ENCODE results near the gene STMN3. TPM values are rescaled to one million over a fixed set of nuclear protein-coding genes. Genes with fewer than 3 reads are reported as not detected.
A peak's percentile ranks its signal among the peaks of the same experiment; 100 is the strongest.

The STMN3 gene
- total RNA-seq, 1 experiment from 2014 or later, result 15.8 TPM

- no peak overlapping the region for H3K4me3 ChIP-seq (ENCODE audit: low read length)
- H3K27ac ChIP-seq (ENCODE audit: low read length), result no peak overlapping the region
- no peak; the same call in 1 of the 2 replicates for ATAC-seq
- no peaks in the 10 kb centered on the region for H3K9me2 ChIP-seq (replicated peaks; ENCODE audit: low read length)
- no peaks in the 10 kb centered on the region for H3K79me2 ChIP-seq (ENCODE audit: low read length)
- intact Hi-C loops (cut with micrococcal nuclease), result no loop called here
- ChIA-PET CTCF (no interaction called here), POLR2A (ENCODE audit: unreplicated experiment) (no interaction called here)
- TF ChIP-seq EZH2 (IDR thresholded peaks at IDR 0.05; ENCODE audit: low read length, unreplicated experiment) (no peak), EZH2phosphoT487 (IDR thresholded peaks at IDR 0.05; ENCODE audit: borderline replicate concordance, low read length) (no peak)
- TF ChIP-seq, protein P1, sequence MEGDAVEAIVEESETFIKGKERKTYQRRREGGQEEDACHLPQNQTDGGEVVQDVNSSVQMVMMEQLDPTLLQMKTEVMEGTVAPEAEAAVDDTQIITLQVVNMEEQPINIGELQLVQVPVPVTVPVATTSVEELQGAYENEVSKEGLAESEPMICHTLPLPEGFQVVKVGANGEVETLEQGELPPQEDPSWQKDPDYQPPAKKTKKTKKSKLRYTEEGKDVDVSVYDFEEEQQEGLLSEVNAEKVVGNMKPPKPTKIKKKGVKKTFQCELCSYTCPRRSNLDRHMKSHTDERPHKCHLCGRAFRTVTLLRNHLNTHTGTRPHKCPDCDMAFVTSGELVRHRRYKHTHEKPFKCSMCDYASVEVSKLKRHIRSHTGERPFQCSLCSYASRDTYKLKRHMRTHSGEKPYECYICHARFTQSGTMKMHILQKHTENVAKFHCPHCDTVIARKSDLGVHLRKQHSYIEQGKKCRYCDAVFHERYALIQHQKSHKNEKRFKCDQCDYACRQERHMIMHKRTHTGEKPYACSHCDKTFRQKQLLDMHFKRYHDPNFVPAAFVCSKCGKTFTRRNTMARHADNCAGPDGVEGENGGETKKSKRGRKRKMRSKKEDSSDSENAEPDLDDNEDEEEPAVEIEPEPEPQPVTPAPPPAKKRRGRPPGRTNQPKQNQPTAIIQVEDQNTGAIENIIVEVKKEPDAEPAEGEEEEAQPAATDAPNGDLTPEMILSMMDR (conservative IDR thresholded peaks at IDR 0.05; ENCODE audit: low read depth, low read length), result no peak
- no peak overlapping the region for H2AFZ ChIP-seq (ENCODE audit: low read length)
- no peaks in the 10 kb centered on the region for H4K20me1 ChIP-seq (ENCODE audit: low read length)
- H3K9me3 ChIP-seq (ENCODE audit: low read length), result no peaks in the 10 kb centered on the region
- H3F3A ChIP-seq (ENCODE audit: low read length, unreplicated experiment), result no peaks in the 10 kb centered on the region
- no peak overlapping the region for H3K4me2 ChIP-seq (ENCODE audit: low read length)
- DNase-seq, result no peak
- peaks cover 6% of the 10 kb centered on the region for H3K36me3 ChIP-seq (ENCODE audit: low read depth, low read length)
- H3K4me1 ChIP-seq (ENCODE audit: insufficient read depth, low read length), result no peaks in the 10 kb centered on the region; the same call in 1 of the 2 replicates
- no peak overlapping the region for H3K9ac ChIP-seq (ENCODE audit: low read length)
- no peaks in the 10 kb centered on the region for H3K27me3 ChIP-seq (ENCODE audit: low read length)
- no TSS peak for BruUV-seq (replicated peaks)
Measured at GRCh38 chr20:63595416-63596127, 57.7 kb downstream of the STMN3 start.

GRCh38 chr20:63594043-63594561, 59.1 kb downstream of the STMN3 start:
- no peaks in the 10 kb centered on the region for H3K27me3 ChIP-seq (ENCODE audit: low read length)
- no peaks in the 10 kb centered on the region for H4K20me1 ChIP-seq (ENCODE audit: low read length)
- DNase-seq (peak; percentile 8), ATAC-seq (0 out of 2 replicates have a peak, but pooled peaks have one; percentile 20)
- TF ChIP-seq, protein P1 (conservative IDR thresholded peaks at IDR 0.05; ENCODE audit: low read depth, low read length), result no peak
- TF ChIP-seq EZH2phosphoT487 (IDR thresholded peaks at IDR 0.05; ENCODE audit: borderline replicate concordance, low read length) (no peak), EZH2 (IDR thresholded peaks at IDR 0.05; ENCODE audit: low read length, unreplicated experiment) (no peak)
- H3K9me2 ChIP-seq (replicated peaks; ENCODE audit: low read length), result no peaks in the 10 kb centered on the region
- no TSS peak for BruUV-seq (replicated peaks)
- intact Hi-C loops (cut with micrococcal nuclease), result no loop called here
- no peak overlapping the region for H3K9ac ChIP-seq (ENCODE audit: low read length)
- no peak overlapping the region for H3K4me3 ChIP-seq (ENCODE audit: low read length)
- ChIA-PET CTCF (no interaction called here), POLR2A (ENCODE audit: unreplicated experiment) (no interaction called here)
- H3K4me1 ChIP-seq (ENCODE audit: insufficient read depth, low read length), result no peaks in the 10 kb centered on the region
- H3F3A ChIP-seq (ENCODE audit: low read length, unreplicated experiment), result no peaks in the 10 kb centered on the region
- H3K36me3 ChIP-seq (ENCODE audit: low read depth, low read length), result no peaks in the 10 kb centered on the region; the same call in none of the 2 replicates
- no peak overlapping the region for H3K27ac ChIP-seq (ENCODE audit: low read length)
- no peaks in the 10 kb centered on the region for H3K9me3 ChIP-seq (ENCODE audit: low read length)
- H3K79me2 ChIP-seq (ENCODE audit: low read length), result no peaks in the 10 kb centered on the region
- no peak overlapping the region for H3K4me2 ChIP-seq (ENCODE audit: low read length)
- H2AFZ ChIP-seq (ENCODE audit: low read length), result no peak overlapping the region

GRCh38 chr20:63592661-63593060, 60.6 kb downstream of the STMN3 start:
- H3K36me3 ChIP-seq (ENCODE audit: low read depth, low read length), result no peaks in the 10 kb centered on the region; the same call in none of the 2 replicates
- TF ChIP-seq EZH2phosphoT487 (IDR thresholded peaks at IDR 0.05; ENCODE audit: borderline replicate concordance, low read length) (no peak), EZH2 (IDR thresholded peaks at IDR 0.05; ENCODE audit: low read length, unreplicated experiment) (no peak)
- TF ChIP-seq, protein P1 (conservative IDR thresholded peaks at IDR 0.05; ENCODE audit: low read depth, low read length), result no peak
- H3K4me3 ChIP-seq (ENCODE audit: low read length), result no peak overlapping the region
- H4K20me1 ChIP-seq (ENCODE audit: low read length), result no peaks in the 10 kb centered on the region
- H3K9ac ChIP-seq (ENCODE audit: low read length), result no peak overlapping the region
- H3K9me3 ChIP-seq (ENCODE audit: low read length), result no peaks in the 10 kb centered on the region
- no peak for DNase-seq
- intact Hi-C loops (cut with micrococcal nuclease), result no loop called here
- ATAC-seq, result no peak
- ChIA-PET POLR2A (ENCODE audit: unreplicated experiment) (no interaction called here), CTCF (no interaction called here)
- no peak overlapping the region for H2AFZ ChIP-seq (ENCODE audit: low read length)
- no peaks in the 10 kb centered on the region for H3K4me1 ChIP-seq (ENCODE audit: insufficient read depth, low read length)
- no peak overlapping the region for H3K27ac ChIP-seq (ENCODE audit: low read length)
- H3K4me2 ChIP-seq (ENCODE audit: low read length), result no peak overlapping the region
- no peaks in the 10 kb centered on the region for H3K9me2 ChIP-seq (replicated peaks; ENCODE audit: low read length)
- no peaks in the 10 kb centered on the region for H3F3A ChIP-seq (ENCODE audit: low read length, unreplicated experiment)
- no peaks in the 10 kb centered on the region for H3K79me2 ChIP-seq (ENCODE audit: low read length)
- no peaks in the 10 kb centered on the region for H3K27me3 ChIP-seq (ENCODE audit: low read length)
- BruUV-seq (replicated peaks), result no TSS peak

All from PC-3 (cell line).